SK-N-SH treated with all-trans-retinoic acid at 6 μM for 48 hours (cell line): ENCODE data around the gene PTPRN2.

Experiments used
- ARNTL ChIP-seq: fragments of 450-650 bp; formaldehyde crosslinking; IDR thresholded peaks from 2 replicates; pipeline ENCODE4 v1.5.0; 2020; ENCODE audit warnings: low read depth, mild to moderate bottlenecking, moderate library complexity, borderline replicate concordance
- CREB5 ChIP-seq: fragments of 250-450 bp; sonication (Bioruptor Pico); IDR thresholded peaks from 2 replicates; pipeline ENCODE4 v1.5.1; 2020; ENCODE audit warnings: low read depth, mild to moderate bottlenecking, moderate library complexity
- CSDC2 ChIP-seq: fragments of 250-450 bp; sonication (Bioruptor Pico); IDR thresholded peaks from 2 replicates; pipeline ENCODE4 v1.5.0; 2020; ENCODE audit warnings: mild to moderate bottlenecking, moderate library complexity
- ESRRG ChIP-seq: fragments of 250-450 bp; sonication (Bioruptor Pico); IDR thresholded peaks from 2 replicates; pipeline ENCODE4 v1.6.1; 2021; ENCODE audit warnings: mild to moderate bottlenecking
- GLIS3 ChIP-seq: fragments of 250-450 bp; sonication (Bioruptor Pico); IDR thresholded peaks from 2 replicates; pipeline ENCODE4 v1.5.0; 2020; ENCODE audit warnings: mild to moderate bottlenecking, moderate library complexity
- ISL1 ChIP-seq: fragments of 250-450 bp; sonication (Bioruptor Pico); IDR thresholded peaks from 2 replicates; pipeline ENCODE4 v2.1.2; 2022; ENCODE audit warnings: mild to moderate bottlenecking, moderate library complexity
- PATZ1 ChIP-seq: fragments of 250-450 bp; sonication (Bioruptor Pico); IDR thresholded peaks from 2 replicates; pipeline ENCODE4 v1.8.0; 2020; ENCODE audit warnings: mild to moderate bottlenecking, moderate library complexity, borderline replicate concordance
- PPARA ChIP-seq: fragments of 250-450 bp; sonication (Bioruptor Pico); IDR thresholded peaks from 2 replicates; pipeline ENCODE4 v1.5.0; 2020; ENCODE audit warnings: mild to moderate bottlenecking, borderline replicate concordance
- SNAI2 ChIP-seq: fragments of 250-450 bp; sonication (Bioruptor Pico); IDR thresholded peaks from 2 replicates; pipeline ENCODE4 v1.5.0; 2020; ENCODE audit warnings: mild to moderate bottlenecking, moderate library complexity
- TOX ChIP-seq: fragments of 250-450 bp; sonication (Bioruptor Pico); IDR thresholded peaks from 2 replicates; pipeline ENCODE4 v1.8.0; 2021; ENCODE audit warnings: mild to moderate bottlenecking, moderate library complexity, borderline replicate concordance
- TSHZ2 ChIP-seq: fragments of 250-450 bp; sonication (Bioruptor Pico); IDR thresholded peaks from 2 replicates; pipeline ENCODE4 v1.5.0; 2020; ENCODE audit warnings: mild to moderate bottlenecking, moderate library complexity
- ZC3H10 ChIP-seq: fragments of 250-450 bp; sonication (Bioruptor Pico); IDR thresholded peaks from 2 replicates; pipeline ENCODE4 v1.5.1; 2021; ENCODE audit warnings: mild to moderate bottlenecking, moderate library complexity
- ZFP3 ChIP-seq: fragments of 250-450 bp; sonication (Bioruptor Pico); IDR thresholded peaks from 2 replicates; pipeline ENCODE4 v1.5.0; 2020; ENCODE audit warnings: mild to moderate bottlenecking, moderate library complexity
- ZNF565 ChIP-seq: fragments of 450-650 bp; formaldehyde crosslinking; conservative IDR thresholded peaks from 2 replicates; pipeline ENCODE4 v1.5.0; 2020; ENCODE audit warnings: low read depth, mild to moderate bottlenecking, moderate library complexity

- TF ChIP-seq TSHZ2 (CRISPR knock-in tag) (no peak), TOX (CRISPR knock-in tag) (no peak), ESRRG (CRISPR knock-in tag) (no peak), PPARA (CRISPR knock-in tag) (no peak), ZNF565 (no peak), PATZ1 (no peak), CREB5 (CRISPR knock-in tag) (no peak), GLIS3 (CRISPR knock-in tag) (no peak), CSDC2 (no peak), ZC3H10 (CRISPR knock-in tag) (no peak), ZFP3 (CRISPR knock-in tag) (no peak), ARNTL (no peak), SNAI2 (CRISPR knock-in tag) (no peak), ISL1 (CRISPR knock-in tag) (no peak)
Measured at GRCh38 chr7:157505646-157506045, 1082.0 kb downstream of the PTPRN2 start.
